GM10266 (cell line): ENCODE data around the gene MEGF11.

Experiments
- DNase-seq: peaks from one replicate; pipeline ENCODE4 v3.0.0; 2012; ENCODE audit errors: extremely low spot score
- TF ChIP-seq, protein P1 (sequence below): IDR thresholded peaks from 2 replicates; pipeline ENCODE4 v1.5.1; 2012; ENCODE audit warnings: mild to moderate bottlenecking, low read depth; ENCODE audit not compliant: control insufficient read depth, insufficient read depth; ENCODE audit errors: missing control alignments

MEGF11 gene

DNA sequence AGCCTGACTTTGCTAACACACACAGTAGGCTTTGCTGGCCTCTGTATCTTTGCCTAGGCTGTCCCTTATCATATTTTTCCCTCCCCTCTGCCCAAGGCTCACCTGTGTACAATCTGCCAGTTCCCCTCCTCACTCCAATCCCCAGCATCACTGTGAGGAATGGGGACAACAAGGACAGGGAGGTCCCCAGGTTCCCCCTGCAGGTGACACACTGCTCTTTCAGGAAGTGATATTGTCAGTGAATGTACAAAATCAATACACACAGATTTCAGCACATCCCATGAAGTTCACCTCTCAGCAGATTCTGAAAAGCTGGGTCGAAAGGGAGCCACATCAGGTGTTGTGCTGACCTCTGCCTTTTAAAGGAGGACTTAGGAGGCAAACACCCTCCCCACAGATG lies 206.8 kb downstream of the MEGF11 start:
- TF ChIP-seq, protein P1, sequence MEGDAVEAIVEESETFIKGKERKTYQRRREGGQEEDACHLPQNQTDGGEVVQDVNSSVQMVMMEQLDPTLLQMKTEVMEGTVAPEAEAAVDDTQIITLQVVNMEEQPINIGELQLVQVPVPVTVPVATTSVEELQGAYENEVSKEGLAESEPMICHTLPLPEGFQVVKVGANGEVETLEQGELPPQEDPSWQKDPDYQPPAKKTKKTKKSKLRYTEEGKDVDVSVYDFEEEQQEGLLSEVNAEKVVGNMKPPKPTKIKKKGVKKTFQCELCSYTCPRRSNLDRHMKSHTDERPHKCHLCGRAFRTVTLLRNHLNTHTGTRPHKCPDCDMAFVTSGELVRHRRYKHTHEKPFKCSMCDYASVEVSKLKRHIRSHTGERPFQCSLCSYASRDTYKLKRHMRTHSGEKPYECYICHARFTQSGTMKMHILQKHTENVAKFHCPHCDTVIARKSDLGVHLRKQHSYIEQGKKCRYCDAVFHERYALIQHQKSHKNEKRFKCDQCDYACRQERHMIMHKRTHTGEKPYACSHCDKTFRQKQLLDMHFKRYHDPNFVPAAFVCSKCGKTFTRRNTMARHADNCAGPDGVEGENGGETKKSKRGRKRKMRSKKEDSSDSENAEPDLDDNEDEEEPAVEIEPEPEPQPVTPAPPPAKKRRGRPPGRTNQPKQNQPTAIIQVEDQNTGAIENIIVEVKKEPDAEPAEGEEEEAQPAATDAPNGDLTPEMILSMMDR, result peak; percentile 35

DNA sequence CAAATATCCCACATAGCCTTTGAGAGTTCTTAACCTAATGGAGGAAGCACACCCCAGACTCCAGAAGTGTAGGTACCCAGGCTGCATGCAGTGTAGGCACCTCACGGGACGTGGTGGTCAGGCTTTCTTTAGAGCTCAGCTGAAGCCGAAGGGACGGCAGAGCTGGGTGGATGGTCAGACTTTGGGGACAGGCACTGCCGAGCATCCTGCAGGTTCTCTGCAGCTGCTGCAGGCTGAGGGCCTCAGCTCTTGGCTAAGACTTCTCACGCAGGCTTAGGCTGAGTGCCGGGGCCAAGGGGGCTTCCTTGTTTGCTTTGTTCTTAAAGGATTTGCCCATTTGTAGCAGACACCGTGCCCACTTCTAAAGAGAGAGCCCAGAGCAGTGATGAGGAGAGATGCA lies 207.2 kb downstream of the MEGF11 start:
- DNase-seq, result no peak
- TF ChIP-seq, protein P1, result no peak

More for the DNA sequence above, 206.8 kb downstream of the MEGF11 start:
- DNase-seq, result no peak

DNA sequence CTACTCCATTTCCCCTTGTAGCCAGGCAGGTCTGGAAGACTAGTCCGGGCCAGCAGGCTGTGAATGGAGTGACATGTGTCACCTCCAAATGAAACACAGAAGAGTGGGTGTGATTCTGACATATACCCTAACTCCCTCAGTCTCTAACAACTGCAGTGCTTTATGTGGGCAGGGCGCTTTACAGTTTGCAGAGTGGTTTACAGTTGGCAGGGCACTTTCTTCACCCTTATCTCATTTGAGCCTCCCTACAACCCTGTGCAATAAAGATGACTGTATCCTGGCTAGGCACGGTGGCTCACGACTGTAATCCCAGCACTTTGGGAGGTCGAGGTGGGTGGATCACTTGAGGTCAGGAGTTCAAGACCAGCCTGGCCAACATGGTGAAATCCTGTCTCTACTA lies 208.0 kb downstream of the MEGF11 start:
- no peak for DNase-seq
- TF ChIP-seq, protein P1, result no peak

DNA sequence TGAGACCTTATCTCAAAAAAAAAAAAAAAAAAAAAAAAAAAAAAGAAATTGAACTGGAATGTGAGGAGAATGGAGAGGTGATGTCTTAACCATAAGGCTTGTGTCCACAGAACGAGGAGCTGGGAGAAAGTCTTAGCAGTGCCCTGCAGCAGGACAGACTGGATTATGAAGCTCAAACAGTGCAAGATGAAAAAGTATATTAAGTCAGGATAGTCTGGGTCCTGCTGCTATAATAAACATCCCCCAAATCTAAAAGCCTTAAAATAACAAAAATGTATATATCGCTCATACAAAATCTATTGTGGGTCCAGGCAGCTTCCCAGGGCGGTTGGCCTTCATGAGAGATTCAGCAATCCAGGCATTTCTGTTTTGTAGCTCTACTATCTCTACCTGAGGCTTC lies 208.7 kb downstream of the MEGF11 start:
- TF ChIP-seq, protein P1, result no peak
- no peak for DNase-seq

DNA sequence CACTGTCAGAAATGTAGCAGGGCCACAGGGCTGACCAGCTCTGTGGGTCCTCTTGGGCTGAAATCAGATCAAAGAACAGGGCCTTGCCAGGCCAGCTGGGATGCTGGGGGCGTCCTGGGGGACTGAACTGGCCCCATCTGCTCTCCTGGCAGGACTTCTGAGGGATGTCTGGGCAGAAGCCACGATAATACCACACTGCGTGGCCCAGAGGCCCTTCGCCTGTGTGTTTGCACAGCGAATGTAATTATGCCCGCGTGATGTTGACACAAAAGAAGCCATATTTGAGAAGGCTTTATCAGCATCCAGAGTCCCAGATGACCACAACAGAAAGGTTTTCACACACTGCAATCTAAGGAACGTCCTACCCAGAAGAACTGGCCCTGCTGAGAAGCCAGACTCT lies 210.3 kb downstream of the MEGF11 start:
- TF ChIP-seq, protein P1, result no peak
- DNase-seq, result no peak

DNA sequence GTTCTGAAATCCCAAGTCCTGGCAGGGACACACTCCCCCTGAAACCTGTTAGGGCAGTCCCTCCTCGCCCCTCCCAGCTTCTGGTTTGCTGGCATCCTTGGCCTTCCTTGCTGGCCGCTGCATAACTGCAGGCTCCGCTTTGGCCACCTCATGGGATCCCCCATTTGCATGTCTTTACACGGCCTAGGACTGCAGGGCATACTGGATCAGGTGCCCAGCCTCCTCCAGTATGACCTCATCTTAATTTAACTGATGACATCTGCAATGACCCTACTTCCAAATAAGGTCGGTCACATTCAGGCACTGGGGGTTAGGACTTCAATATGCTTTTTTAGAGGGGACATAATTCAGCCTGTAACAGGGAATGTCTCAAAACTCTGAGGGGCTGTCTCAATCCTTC lies 210.9 kb downstream of the MEGF11 start:
- TF ChIP-seq, protein P1, result no peak
- no peak for DNase-seq

DNA sequence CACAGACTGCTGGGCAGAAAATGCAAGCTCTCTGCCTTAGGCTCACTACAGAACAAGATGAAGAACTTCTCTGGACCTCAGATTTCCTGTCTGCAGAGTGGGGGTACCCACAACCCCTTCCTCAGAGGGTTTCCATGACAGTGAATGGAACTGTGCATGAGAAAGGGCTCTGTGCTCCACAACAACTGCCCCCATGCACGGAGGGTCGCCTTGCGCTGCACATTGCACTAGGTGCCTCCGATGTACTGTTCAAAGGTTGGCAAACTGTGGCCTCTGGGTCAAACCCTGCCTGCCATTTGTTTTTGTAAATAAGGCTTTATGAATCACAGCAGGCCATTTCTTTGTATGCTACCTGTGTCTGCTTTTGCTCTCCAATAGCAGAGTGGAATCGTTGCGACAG lies 212.3 kb downstream of the MEGF11 start:
- TF ChIP-seq, protein P1, result no peak
- no peak for DNase-seq
